A549 (cell line): ENCODE measurements around the gene ZNF230. TPM values are rescaled to one million over a fixed set of nuclear protein-coding genes. Genes with fewer than 3 reads are reported as not detected.
A peak's percentile ranks its signal among the peaks of the same experiment; 100 is the strongest.

ENCODE experiments used
- ATAC-seq, 2 experiments: fragments of 200-7000 bp in 1 of 2; fragments of >200 bp in 1 of 2; cut with Nextera tagmentation in 1 of 2; cut with Tn5 transposase in 1 of 2; 3 replicates each; pipeline versions ENCODE4 v1.8.0 to v1.9.1; 2018 to 2020; ENCODE audit warnings: mild to moderate bottlenecking in 1 of 2, moderate library complexity in 1 of 2
- CTCF ChIA-PET: fragments of 300-600 bp; sonication (Branson Sonifier 250); formaldehyde crosslinking; extraction: SDS; loops from one replicate; lab custom pipeline; 2021; ENCODE audit warnings: antibody characterized with exemption, inconsistent platforms; lab: Yijun Ruan, JAX
- POLR2A ChIA-PET: fragments of 350-600 bp; formaldehyde crosslinking; extraction: SDS; loops from one replicate; lab custom pipeline; 2021; ENCODE audit warnings: antibody characterized with exemption, inconsistent platforms; lab: Yijun Ruan, JAX
- DNase-seq, 2 experiments: peaks; one replicate each; pipeline versions ENCODE4 v3.0.0 to v3.0.0-alpha.2; 2011 to 2016; ENCODE audit warnings: low read depth in 1 of 2, low spot score in 1 of 2
- FAIRE-seq: peaks from 2 replicates; lab custom pipeline; 2011; peaks lifted over from hg19 to GRCh38; lab: Jason Lieb, UNC
- H3K27ac ChIP-seq, 2 experiments: fragments of >200 bp; sonication (Bioruptor Twin); formaldehyde crosslinking; 3 replicates each; pipeline ENCODE4 v1.5.1; 2016 to 2017
- H3K4me1 ChIP-seq: fragments of >200 bp; sonication (Bioruptor Twin); formaldehyde crosslinking; 3 replicates; pipeline ENCODE4 v1.6.1; 2016
- H3K4me2 ChIP-seq: fragments of >200 bp; sonication (Bioruptor Twin); formaldehyde crosslinking; 3 replicates; pipeline ENCODE4 v1.6.1; 2016
- H3K4me3 ChIP-seq: fragments of >200 bp; sonication (Bioruptor Twin); formaldehyde crosslinking; 3 replicates; pipeline ENCODE4 v1.5.1; 2016
- H3K9me3 ChIP-seq: fragments of >200 bp; sonication (Bioruptor Twin); formaldehyde crosslinking; 3 replicates; pipeline ENCODE4 v1.6.1; 2016
- BCL3 ChIP-seq: fragments of >200 bp; sonication (Bioruptor Twin); formaldehyde crosslinking; IDR thresholded peaks from 3 replicates; pipeline ENCODE4 v1.6.1; 2016
- BHLHE40 ChIP-seq: IDR thresholded peaks from 2 replicates; pipeline ENCODE4 v1.6.1; 2012; ENCODE audit warnings: low read depth, low read length, inconsistent platforms
- CHD4 ChIP-seq: fragments of 200-600 bp; sonication (generic); IDR thresholded peaks from 2 replicates; pipeline ENCODE4 v1.6.1; 2016; ENCODE audit warnings: antibody characterized with exemption, mild to moderate bottlenecking, borderline replicate concordance
- EHF ChIP-seq: fragments of 250-450 bp; sonication (Bioruptor Pico); IDR thresholded peaks from 2 replicates; pipeline ENCODE4 v1.5.0; 2020; ENCODE audit warnings: mild to moderate bottlenecking
- EP300 ChIP-seq, 2 experiments: fragments of >200 bp; sonication (Bioruptor Twin); formaldehyde crosslinking; IDR thresholded peaks; 2 replicates in 1 of 2; 3 replicates in 1 of 2; pipeline ENCODE4 v1.6.1; 2016 to 2017
- HDAC2 ChIP-seq: fragments of 200-600 bp; sonication (generic); IDR thresholded peaks from 2 replicates; pipeline ENCODE4 v1.6.1; 2016
- HMGXB4 ChIP-seq: fragments of 250-450 bp; sonication (Bioruptor Pico); IDR thresholded peaks from 2 replicates; pipeline ENCODE4 v1.5.0; 2021; ENCODE audit warnings: mild to moderate bottlenecking, moderate library complexity, borderline replicate concordance
- HOXA7 ChIP-seq: fragments of 250-450 bp; sonication (Bioruptor Pico); IDR thresholded peaks from 2 replicates; pipeline ENCODE4 v1.5.0; 2020; ENCODE audit warnings: mild to moderate bottlenecking, moderate library complexity
- HOXB5 ChIP-seq: fragments of 250-450 bp; sonication (Bioruptor Pico); IDR thresholded peaks from 2 replicates; pipeline ENCODE4 v1.5.0; 2020; ENCODE audit warnings: mild to moderate bottlenecking, moderate library complexity
- JUN ChIP-seq, 2 experiments: fragments of >200 bp; sonication (Bioruptor Twin); formaldehyde crosslinking; IDR thresholded peaks; 2 replicates in 1 of 2; 3 replicates in 1 of 2; pipeline ENCODE4 v1.6.1; 2016 to 2017
- JUNB ChIP-seq: fragments of >200 bp; sonication (Bioruptor Twin); formaldehyde crosslinking; IDR thresholded peaks from 2 replicates; pipeline ENCODE4 v1.6.1; 2016
- KDM5A ChIP-seq: fragments of 200-600 bp; sonication (generic); IDR thresholded peaks from 2 replicates; pipeline ENCODE4 v1.6.1; 2016; ENCODE audit warnings: antibody characterized with exemption, mild to moderate bottlenecking
- MAX ChIP-seq: IDR thresholded peaks from 2 replicates; pipeline ENCODE4 v1.6.1; 2012
- MAZ ChIP-seq: fragments of 150-350 bp; IDR thresholded peaks from 2 replicates; pipeline ENCODE4 v1.6.1; 2014; ENCODE audit warnings: antibody characterized with exemption, low read depth, low read length, borderline replicate concordance
- PBX3 ChIP-seq: IDR thresholded peaks from 2 replicates; pipeline ENCODE4 v1.6.1; 2012
- PHF8 ChIP-seq: fragments of 200-600 bp; sonication (generic); IDR thresholded peaks from 2 replicates; pipeline ENCODE4 v1.6.1; 2016; ENCODE audit warnings: low read depth, mild to moderate bottlenecking, antibody characterized with exemption, moderate library complexity, borderline replicate concordance
- RAD21 ChIP-seq, 2 experiments: fragments of >200 bp in 1 of 2; sonication (Bioruptor Twin) in 1 of 2; formaldehyde crosslinking in 1 of 2; IDR thresholded peaks in 1 of 2; conservative IDR thresholded peaks in 1 of 2; 2 replicates in 1 of 2; 3 replicates in 1 of 2; pipeline ENCODE4 v1.6.1; 2012 to 2018; ENCODE audit warnings: inconsistent platforms in 1 of 2
- RFX5 ChIP-seq: fragments of 450-650 bp; IDR thresholded peaks from 2 replicates; pipeline ENCODE4 v1.7.1; 2014; ENCODE audit warnings: antibody characterized with exemption, mild to moderate bottlenecking, moderate library complexity
- ZFP36 ChIP-seq: fragments of 450-650 bp; IDR thresholded peaks from 2 replicates; pipeline ENCODE4 v1.6.1; 2014; ENCODE audit warnings: borderline replicate concordance; ENCODE audit not compliant: partially characterized antibody
- WGBS: methylation state at CpG from one replicate; pipeline ENCODE4 v1.1.6; 2017; ENCODE audit errors: missing lambda C conversion rate; 5-methylcytosine and 5-hydroxymethylcytosine counted together
- polyA plus RNA-seq, 4 experiments: library from polyadenylated mRNA; depleted of rRNA in 3 of 4; stranded (reverse); fragments of >200 nt; fragmentation: RNase III in 1 of 4; extraction: RNeasy Plus Mini Kit Qiagen cat#74134 plus additional on column Dnase treatment in 1 of 4; gene quantifications; 2 replicates in 3 of 4; 3 replicates in 1 of 4; pipeline ENCODE4 v1.2.3, GENCODE V29; 2011 to 2017

The ZNF230 gene
- polyA plus RNA-seq, 2 of the 4 experiments (the other 2 are of a cell fraction) = 3.1 to 6.2 TPM

- TF ChIP-seq HMGXB4 = no peak
- TF ChIP-seq RAD21 (conservative IDR thresholded peaks at IDR 0.05 in 1 of 2, IDR thresholded peaks at IDR 0.05 in 1 of 2) = no peak
- TF ChIP-seq RFX5 = no peak
- no peak for TF ChIP-seq CHD4
These were observed 5.0 kb upstream of the ZNF230 start (continued) for GRCh38 chr19:43997631-43998290.

GRCh38 chr19:44002212-44002565, 568 bp upstream of the ZNF230 start:
- no peak for TF ChIP-seq MAZ
- TF ChIP-seq RFX5 = 0 out of 2 replicates have a peak, but pooled peaks have one; percentile 10
- TF ChIP-seq, all 56 proteins: peak for 1
- 28% methylated on average over 8 of the region's 8 CpGs for WGBS
- FAIRE-seq (no peak), DNase-seq (peak in 1 of 2 experiments; percentile 8), ATAC-seq (peak; percentile 3 to 4; a peak in 4 of 6 replicates)
- CTCF ChIA-PET = interaction anchor here (1.3 kb wide), 1 partner anchor 19 kb away, joined by 4 read pairs; the partner anchor contains the start of gene ZNF155
- POLR2A ChIA-PET = no interaction called here
- peak overlapping the region; percentile 71 for H3K4me2 ChIP-seq
- H3K27ac ChIP-seq = peak overlapping the region; percentile 74 to 83
- peak overlapping the region; percentile 66 for H3K4me3 ChIP-seq
- H3K9me3 ChIP-seq = peaks cover 53% of the 10 kb centered on the region
- H3K4me1 ChIP-seq = no peaks in the 10 kb centered on the region

- ChIA-PET CTCF (interaction anchor here (0.5 kb wide), 1 partner anchor 31 kb away, joined by 3 read pairs; no protein-coding TSS in a partner anchor), POLR2A (interaction anchor here (0.5 kb wide), 1 partner anchor 1000 kb away, joined by 10 read pairs; no protein-coding TSS in a partner anchor)
- peak overlapping the region; percentile 74 to 83 for H3K27ac ChIP-seq
- peak in 1 of 2 experiments; percentile 37 for DNase-seq
- no peak for FAIRE-seq
- ATAC-seq = peak; percentile 51 to 53; a peak in 5 of 6 replicates
- TF ChIP-seq BHLHE40 (no peak), BCL3 (no peak), HOXA7 (CRISPR knock-in tag) (no peak), EP300 (IDR thresholded peaks at IDR 0.05) (no peak), JUNB (no peak), HOXB5 (CRISPR knock-in tag) (no peak), PBX3 (no peak), KDM5A (no peak), ZFP36 (no peak), JUN (IDR thresholded peaks at IDR 0.05) (no peak), EHF (CRISPR knock-in tag) (no peak), MAX (no peak), HDAC2 (no peak), PHF8 (no peak)
- H3K4me1 ChIP-seq = no peaks in the 10 kb centered on the region
- peak overlapping the region; percentile 66 for H3K4me3 ChIP-seq
- peaks cover 54% of the 10 kb centered on the region for H3K9me3 ChIP-seq
- peak overlapping the region; percentile 88 for H3K4me2 ChIP-seq
- WGBS = 11% methylated on average over 15 of the region's 15 CpGs
These were observed 778 bp downstream of the ZNF230 start for GRCh38 chr19:44003461-44004009.
